Neural crest cell (in vitro differentiated cells): ENCODE results near the gene FUOM. TPM values are rescaled to one million over a fixed set of nuclear protein-coding genes. Genes with fewer than 3 reads are reported as not detected.
"Not testable (repeated sequence)": the region's sequence is repeated elsewhere in the genome, so short reads cannot be mapped to it uniquely, and the experiment has no call there.

ENCODE experiments used
- DNase-seq: peaks from one replicate; pipeline ENCODE4 v3.0.0; 2021; ENCODE audit warnings: low read depth, mixed read lengths, low spot score
- H3K27ac Mint-ChIP-seq: one replicate; pipeline ENCODE4 v1.8.0; 2021; ENCODE audit warnings: mild to moderate bottlenecking, mixed read lengths; ENCODE audit not compliant: unreplicated experiment
- H3K27me3 Mint-ChIP-seq: 2 replicates; pipeline ENCODE4 v1.8.0; 2021; ENCODE audit warnings: low read depth, mild to moderate bottlenecking, mixed read lengths
- H3K36me3 Mint-ChIP-seq: 2 replicates; pipeline ENCODE4 v1.8.0; 2021; ENCODE audit warnings: low read depth, mild to moderate bottlenecking, mixed read lengths
- H3K4me1 Mint-ChIP-seq: 2 replicates; pipeline ENCODE4 v1.8.0; 2021; ENCODE audit warnings: mixed read lengths
- H3K4me3 Mint-ChIP-seq: one replicate; pipeline ENCODE4 v1.8.0; 2021; ENCODE audit warnings: mild to moderate bottlenecking, mixed read lengths
- H3K9me3 Mint-ChIP-seq: 2 replicates; pipeline ENCODE4 v1.8.0; 2021; ENCODE audit warnings: mixed read lengths
- CTCF ChIP-seq: fragments of 200-600 bp; sonication (generic); conservative IDR thresholded peaks from 2 replicates; pipeline ENCODE4 v1.5.0; 2021; ENCODE audit warnings: antibody characterized with exemption, mild to moderate bottlenecking
- total RNA-seq: library from RNA; stranded (reverse); gene quantifications from 2 replicates; pipeline ENCODE4 v1.2.1, GENCODE V29; 2021

The FUOM gene
- total RNA-seq, 1 donor from 2014 or later: 18.3 TPM

- peaks cover 7% of the 10 kb centered on the region for H3K4me1 Mint-ChIP-seq
- no peaks in the 10 kb centered on the region for H3K27me3 Mint-ChIP-seq
- H3K36me3 Mint-ChIP-seq: peaks cover 9% of the 10 kb centered on the region
Observed at GRCh38 chr10:133368153-133368552, 10.3 kb upstream of the FUOM start.

GRCh38 chr10:133367461-133367860, 9.6 kb upstream of the FUOM start:
- not testable (repeated sequence) for H3K27me3 Mint-ChIP-seq, H3K27ac Mint-ChIP-seq, H3K4me3 Mint-ChIP-seq, H3K4me1 Mint-ChIP-seq, DNase-seq, H3K36me3 Mint-ChIP-seq, H3K9me3 Mint-ChIP-seq

More at GRCh38 chr10:133368153-133368552, 10.3 kb upstream of the FUOM start:
- no peak overlapping the region for H3K4me3 Mint-ChIP-seq
- no peak for DNase-seq
- TF ChIP-seq CTCF: no peak
- no peak overlapping the region for H3K27ac Mint-ChIP-seq
- H3K9me3 Mint-ChIP-seq: no peaks in the 10 kb centered on the region

- Mint-ChIP-seq H3K27me3 (no peaks in the 10 kb centered on the region), H3K9me3 (no peaks in the 10 kb centered on the region), H3K4me3 (no peak overlapping the region), H3K36me3 (peaks cover 14% of the 10 kb centered on the region), H3K4me1 (no peaks in the 10 kb centered on the region), H3K27ac (no peak overlapping the region)
- DNase-seq: no peak
- no peak for TF ChIP-seq CTCF
Observed at GRCh38 chr10:133366751-133367150, 8.9 kb upstream of the FUOM start.

- no peak overlapping the region for H3K27ac Mint-ChIP-seq
- no peaks in the 10 kb centered on the region for H3K27me3 Mint-ChIP-seq
- peaks cover 19% of the 10 kb centered on the region for H3K36me3 Mint-ChIP-seq
- H3K4me3 Mint-ChIP-seq: no peak overlapping the region
- no peak for TF ChIP-seq CTCF
- no peaks in the 10 kb centered on the region for H3K4me1 Mint-ChIP-seq
- no peaks in the 10 kb centered on the region for H3K9me3 Mint-ChIP-seq
- no peak for DNase-seq
Observed at GRCh38 chr10:133366130-133366478, 8.3 kb upstream of the FUOM start.

GRCh38 chr10:133365461-133366129, 7.8 kb upstream of the FUOM start:
- Mint-ChIP-seq H3K9me3 (no peaks in the 10 kb centered on the region), H3K27ac (no peak overlapping the region), H3K4me3 (no peak overlapping the region), H3K27me3 (no peaks in the 10 kb centered on the region), H3K4me1 (no peaks in the 10 kb centered on the region), H3K36me3 (peaks cover 19% of the 10 kb centered on the region)
- no peak for DNase-seq
- no peak for TF ChIP-seq CTCF

GRCh38 chr10:133364645-133365431, 7.0 kb upstream of the FUOM start:
- DNase-seq: no peak
- Mint-ChIP-seq H3K4me1 (no peaks in the 10 kb centered on the region), H3K27ac (no peak overlapping the region), H3K9me3 (no peaks in the 10 kb centered on the region), H3K36me3 (peaks cover 19% of the 10 kb centered on the region), H3K4me3 (no peak overlapping the region), H3K27me3 (no peaks in the 10 kb centered on the region)
- no peak for TF ChIP-seq CTCF
